ENCODE data around the gene PKMYT1. TPM values are rescaled to one million over a fixed set of nuclear protein-coding genes. Genes with fewer than 3 reads are reported as not detected.

The PKMYT1 gene
- total and polyA plus RNA-seq, 2 of the 4 experiments (the other 2 are of a cell fraction): 1.8 to 14.9 TPM

- H3K9ac ChIP-seq (ENCODE audit: low read depth, low read length): peak overlapping the region; percentile 99
- BruUV-seq (replicated peaks): no TSS peak
- dilution Hi-C loops (cut with HindIII; ENCODE audit: low sequenced_read_pairs, unreplicated experiment): no loop called here
Observed at GRCh38 chr16:3022684-3023414, 42.6 kb upstream of the PKMYT1 start.

More at GRCh38 chr16:3022684-3023414, 42.6 kb upstream of the PKMYT1 start:
- Histone ChIP-seq H4K8ac (ENCODE audit: low read depth in 2 of 2, low read length in 2 of 2) (peak overlapping the region; percentile 98), H3K9me1 (ENCODE audit: insufficient read depth, low read length) (no peaks in the 10 kb centered on the region), H3K27me3 (ENCODE audit: control insufficient read depth, insufficient read depth, low read length) (no peaks in the 10 kb centered on the region), H2BK120ac (ENCODE audit: low read depth, low read length) (peak overlapping the region; percentile 93), H3K56ac (ENCODE audit: extremely low read depth, insufficient read depth, low read length) (peak overlapping the region; percentile 100), H2AK9ac (replicated peaks; ENCODE audit: low read depth, low read length, poor library complexity) (peak overlapping the region; percentile 93), H3K4ac (ENCODE audit: low read depth, low read length) (peak overlapping the region; percentile 99), H3K4me1 (ENCODE audit: control insufficient read depth, insufficient read depth, low read length) (peaks cover 11% of the 10 kb centered on the region), H3K23ac (ENCODE audit: low read depth, low read length) (peak overlapping the region; percentile 99), H3K27ac (ENCODE audit: insufficient read depth, low read length) (peak overlapping the region; percentile 100), H2BK20ac (ENCODE audit: low read depth, low read length) (peak overlapping the region; percentile 53), H4K91ac (ENCODE audit: insufficient read depth, low read depth, low read length) (peak overlapping the region; percentile 99), H2AFZ (replicated peaks; ENCODE audit: low read length, poor library complexity) (peak overlapping the region; percentile 16), H4K20me1 (ENCODE audit: insufficient read depth, low read length) (peaks cover 33% of the 10 kb centered on the region), H2AK5ac (ENCODE audit: low read depth, low read length) (peak overlapping the region; percentile 99), H3K9me3 (ENCODE audit: control insufficient read depth, insufficient read depth, low read length) (no peaks in the 10 kb centered on the region), H3K4me2 (ENCODE audit: low read depth, low read length) (peak overlapping the region; percentile 95), H3K4me3 (ENCODE audit: insufficient read depth, low read depth, low read length) (peak overlapping the region; percentile 57), H4K5ac (ENCODE audit: low read depth, low read length) (peak overlapping the region; percentile 90), H2BK5ac (ENCODE audit: low read depth, low read length, poor library complexity, severe bottlenecking) (peak overlapping the region; percentile 99), H3K79me1 (ENCODE audit: low read depth in 1 of 2, low read length in 2 of 2) (peaks cover 0 to 27% of the 10 kb centered on the region in 2 experiments; a peak in 2 of 4 replicates), H3K18ac (ENCODE audit: low read depth, low read length) (peak overlapping the region; percentile 96), H2BK15ac (ENCODE audit: low read depth, low read length) (peak overlapping the region; percentile 87; the same call in 2 of the 3 replicates), H3K36me3 (ENCODE audit: control insufficient read depth, insufficient read depth, low read length) (peaks cover 22% of the 10 kb centered on the region), H3K14ac (replicated peaks; ENCODE audit: low read depth, low read length) (peak overlapping the region; percentile 97)
- 0% methylated on average over 1 of the region's 8 CpGs; no CpG with 5 or more reads in 1 of the 2 experiments for WGBS, 2 experiments (ENCODE audit: extremely low coverage in 2 of 2, insufficient read length in 1 of 2)
- intact Hi-C loops (cut with micrococcal nuclease): loop anchor here (1.0 kb wide), 1 partner anchor 40 kb away; no protein-coding TSS in a partner anchor
- CTCF ChIA-PET: interaction anchor here (0.9 to 2.7 kb wide), 3 partner anchors 8 to 107 kb away, joined by 3 to 12 read pairs (median 6); no protein-coding TSS in a partner anchor
- in situ Hi-C loops (cut with MboI; ENCODE audit: low sequenced_read_pairs): no loop called here
- TF ChIP-seq POLR2A (IDR thresholded peaks at IDR 0.05; ENCODE audit: low read depth, low read length) (peak; percentile 3; the same call in 1 of the 2 replicates), NFE2L2 (IDR thresholded peaks at IDR 0.05; ENCODE audit: low read depth, low read length) (no peak)
- POLR2A ChIA-PET (ENCODE audit: unreplicated experiment): interaction anchor here (0.5 to 2.0 kb wide), 5 partner anchors 9 to 110 kb away, joined by 3 to 7 read pairs (median 3); partner anchors contain the start of gene CLDN9
- ATAC-seq (ENCODE audit: low read depth) (no peak), DNase-seq (peak; percentile 20)
